ENCODE measurements around the gene GPR78.

Gene GPR78

DNA sequence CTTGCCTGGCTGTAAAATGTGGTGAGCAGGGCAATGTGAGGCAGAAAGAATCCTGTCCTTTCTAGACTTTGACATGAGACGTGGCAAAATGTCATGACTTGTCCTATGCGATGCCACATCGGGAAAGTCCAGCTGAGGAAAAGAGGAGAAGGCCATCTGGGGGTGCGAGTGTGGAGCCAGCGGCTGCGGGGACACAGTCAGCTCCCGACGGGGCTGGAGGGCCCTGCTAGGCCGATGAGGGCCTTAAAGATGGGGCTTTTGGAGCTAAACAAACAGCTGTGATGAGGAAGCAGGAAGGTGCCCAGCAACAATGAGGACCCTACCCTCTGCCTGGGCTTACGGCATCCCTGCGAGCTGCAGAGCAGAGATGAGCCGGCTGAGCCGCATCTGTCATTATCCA is 20.1 kb downstream of the GPR78 start:
- DNase-seq (ENCODE audit: low read depth in 2 of 2): no peak

DNA sequence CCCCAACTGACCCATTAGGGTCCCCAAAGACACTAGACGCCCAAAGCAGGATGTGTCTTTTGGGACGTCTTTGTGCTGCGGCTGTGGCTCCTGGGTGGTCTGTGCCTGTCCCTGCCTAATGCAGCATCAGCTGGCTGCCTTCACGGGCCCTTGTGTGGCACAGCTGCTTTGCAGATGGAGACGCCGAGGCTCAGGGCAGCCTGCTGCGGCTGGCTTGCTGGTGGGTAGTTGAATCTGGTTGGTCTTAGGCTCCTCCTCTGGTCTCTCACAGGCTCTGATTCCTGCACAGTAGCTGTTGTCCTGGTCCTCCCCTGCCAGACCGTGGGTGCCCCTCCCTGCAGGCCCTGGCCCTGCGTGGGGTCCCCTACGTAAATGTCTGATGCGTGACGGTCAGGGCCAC is 20.5 kb downstream of the GPR78 start:
- DNase-seq (ENCODE audit: low read depth in 2 of 2): no peak

DNA sequence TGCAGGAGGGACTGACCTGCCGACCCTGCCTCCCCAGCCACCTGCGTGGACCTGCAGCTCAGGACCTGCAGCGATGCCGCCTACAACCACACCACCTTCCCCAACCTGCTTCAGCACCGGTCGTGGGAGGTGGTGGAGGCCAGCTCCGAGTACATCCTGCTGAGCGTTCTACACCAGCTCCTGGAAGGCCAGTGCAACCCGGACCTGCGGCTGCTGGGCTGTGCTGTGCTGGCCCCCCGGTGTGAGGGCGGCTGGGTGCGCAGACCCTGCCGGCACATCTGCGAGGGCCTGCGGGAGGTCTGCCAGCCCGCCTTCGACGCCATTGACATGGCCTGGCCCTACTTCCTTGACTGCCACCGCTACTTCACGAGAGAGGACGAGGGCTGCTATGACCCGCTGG is 20.9 kb downstream of the GPR78 start:
- DNase-seq (ENCODE audit: low read depth in 2 of 2): no peak

DNA sequence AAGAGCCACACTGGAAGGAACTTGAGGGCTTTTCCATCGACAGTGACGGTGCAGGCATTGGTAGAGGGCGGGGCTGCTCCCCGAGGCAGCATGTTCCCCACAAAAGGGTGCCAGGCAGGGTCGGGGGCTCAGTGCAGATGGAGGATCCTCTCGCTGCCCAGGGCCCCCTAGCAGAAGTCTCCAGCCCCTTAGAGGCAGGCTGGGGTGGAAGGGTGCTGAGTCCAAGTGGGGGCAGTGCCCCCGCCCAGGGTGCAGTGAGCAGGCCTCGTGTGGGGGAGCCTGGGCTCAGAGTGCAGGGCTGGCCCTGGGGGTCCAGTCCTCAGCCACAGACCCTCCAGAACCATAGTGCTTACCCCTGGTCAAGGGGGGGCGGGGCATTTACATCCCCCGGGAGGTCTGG is 21.4 kb downstream of the GPR78 start:
- DNase-seq (ENCODE audit: low read depth in 2 of 2): no peak

DNA sequence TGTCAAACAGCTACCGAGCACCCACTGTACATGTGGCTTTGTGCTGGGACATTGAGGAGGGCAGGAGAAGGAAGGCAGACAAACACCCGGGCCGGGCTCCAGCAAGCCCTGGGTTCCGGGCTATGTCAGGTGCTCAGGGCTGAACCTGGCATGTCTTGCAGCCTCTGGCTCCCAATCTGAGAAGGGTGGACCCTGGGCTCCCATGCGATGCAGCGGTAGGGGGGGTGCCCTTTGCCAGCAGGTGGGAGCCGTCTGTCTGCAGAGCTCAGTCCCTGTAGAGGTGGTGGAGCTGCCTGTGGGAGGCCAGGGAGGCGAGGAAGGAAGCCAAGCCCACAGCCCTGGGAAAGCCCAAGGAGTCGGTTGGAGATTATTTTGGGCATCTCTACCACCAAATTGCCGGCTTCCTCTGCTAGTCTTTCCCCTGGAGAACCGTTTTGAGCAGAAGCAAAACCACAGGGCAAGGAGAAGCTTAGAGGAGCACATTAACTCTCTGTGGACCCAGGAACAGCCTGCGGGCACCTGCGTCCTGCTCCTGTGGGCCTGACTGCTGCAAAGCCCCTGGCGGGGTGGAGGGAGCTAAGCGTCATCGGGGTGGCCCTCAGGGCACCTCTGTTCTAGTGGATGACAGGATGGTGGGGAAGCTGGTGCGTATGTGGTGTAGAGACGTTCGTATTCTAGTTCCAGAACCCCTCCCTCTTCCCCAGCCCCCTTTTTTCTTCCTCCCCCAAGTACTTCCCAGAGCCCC is 22.7 kb downstream of the GPR78 start:
- no peak for DNase-seq (ENCODE audit: low read depth in 2 of 2)

DNA sequence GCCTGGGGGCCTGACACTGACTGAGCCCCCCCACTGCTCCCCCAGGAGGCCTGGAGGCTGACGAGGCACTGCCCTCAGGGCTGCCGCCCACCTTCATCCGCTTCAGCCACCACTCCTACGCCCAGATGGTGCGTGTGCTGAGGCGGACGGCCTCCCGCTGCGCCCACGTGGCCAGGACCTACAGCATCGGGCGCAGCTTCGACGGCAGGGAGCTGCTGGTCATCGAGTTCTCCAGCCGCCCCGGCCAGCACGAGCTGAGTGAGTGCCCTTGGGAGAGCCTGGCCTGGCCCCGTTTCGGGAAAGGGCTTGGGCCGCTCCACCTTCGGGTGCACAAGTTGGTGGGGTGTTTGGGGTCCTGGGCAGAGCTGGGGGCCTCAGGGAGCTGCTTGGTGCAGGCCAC is 23.7 kb downstream of the GPR78 start:
- DNase-seq (ENCODE audit: low read depth in 2 of 2): no peak

DNA sequence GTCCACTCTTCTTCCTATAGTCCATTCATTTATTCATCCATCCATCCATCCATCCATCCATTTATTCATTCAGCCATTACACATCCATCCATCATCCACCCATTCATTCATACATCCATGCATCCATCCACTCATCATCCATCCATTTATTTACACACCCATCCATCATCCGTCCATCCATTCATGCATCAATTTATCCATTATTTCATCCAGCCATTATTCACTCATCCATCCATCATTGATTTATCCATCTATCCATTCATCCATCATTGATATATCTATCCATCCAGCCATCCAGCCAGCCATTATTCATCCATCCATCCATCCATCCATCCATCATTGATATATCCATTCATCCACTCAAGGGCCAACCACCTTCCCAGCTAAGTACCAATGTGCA is 25.1 kb downstream of the GPR78 start:
- no peak for DNase-seq (ENCODE audit: low read depth in 2 of 2)

DNA sequence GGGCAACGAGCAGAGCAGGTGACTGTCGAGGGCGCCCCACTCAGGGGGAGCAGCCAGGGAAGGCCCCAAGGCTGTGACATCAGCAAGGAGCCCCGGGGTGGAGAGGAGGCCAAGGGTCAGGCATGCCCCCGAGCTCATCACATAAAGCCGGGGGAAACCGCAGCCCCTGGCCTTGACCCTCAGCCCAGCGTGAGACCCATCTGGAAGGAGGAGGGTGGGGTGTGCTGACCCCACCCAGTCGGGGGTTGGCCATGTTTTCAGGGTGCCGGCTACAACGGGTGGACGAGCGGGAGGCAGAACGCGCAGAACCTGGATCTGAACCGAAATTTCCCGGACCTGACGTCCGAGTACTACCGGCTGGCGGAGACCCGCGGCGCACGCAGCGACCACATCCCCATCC is 26.3 kb downstream of the GPR78 start:
- no peak for DNase-seq (ENCODE audit: low read depth in 2 of 2)

DNA sequence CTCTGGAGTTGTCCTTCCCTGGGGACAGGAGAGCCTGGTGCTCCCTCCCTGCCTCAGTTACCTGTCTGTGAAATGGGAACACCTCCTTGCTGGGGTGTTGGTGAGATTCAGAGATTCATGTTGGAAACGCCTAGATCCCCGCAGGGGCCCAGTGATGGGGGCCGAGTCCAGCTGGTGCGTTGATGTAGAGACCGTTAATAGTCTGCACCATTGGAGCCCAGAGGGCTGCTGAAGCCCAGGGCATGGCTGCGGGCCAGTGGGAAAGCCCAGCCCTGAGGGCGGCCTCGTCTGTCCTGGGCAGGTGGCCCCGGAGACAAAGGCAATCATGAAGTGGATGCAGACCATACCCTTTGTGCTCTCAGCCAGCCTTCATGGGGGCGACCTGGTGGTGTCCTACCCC is 26.8 kb downstream of the GPR78 start:
- no peak for DNase-seq (ENCODE audit: low read depth in 2 of 2)

DNA sequence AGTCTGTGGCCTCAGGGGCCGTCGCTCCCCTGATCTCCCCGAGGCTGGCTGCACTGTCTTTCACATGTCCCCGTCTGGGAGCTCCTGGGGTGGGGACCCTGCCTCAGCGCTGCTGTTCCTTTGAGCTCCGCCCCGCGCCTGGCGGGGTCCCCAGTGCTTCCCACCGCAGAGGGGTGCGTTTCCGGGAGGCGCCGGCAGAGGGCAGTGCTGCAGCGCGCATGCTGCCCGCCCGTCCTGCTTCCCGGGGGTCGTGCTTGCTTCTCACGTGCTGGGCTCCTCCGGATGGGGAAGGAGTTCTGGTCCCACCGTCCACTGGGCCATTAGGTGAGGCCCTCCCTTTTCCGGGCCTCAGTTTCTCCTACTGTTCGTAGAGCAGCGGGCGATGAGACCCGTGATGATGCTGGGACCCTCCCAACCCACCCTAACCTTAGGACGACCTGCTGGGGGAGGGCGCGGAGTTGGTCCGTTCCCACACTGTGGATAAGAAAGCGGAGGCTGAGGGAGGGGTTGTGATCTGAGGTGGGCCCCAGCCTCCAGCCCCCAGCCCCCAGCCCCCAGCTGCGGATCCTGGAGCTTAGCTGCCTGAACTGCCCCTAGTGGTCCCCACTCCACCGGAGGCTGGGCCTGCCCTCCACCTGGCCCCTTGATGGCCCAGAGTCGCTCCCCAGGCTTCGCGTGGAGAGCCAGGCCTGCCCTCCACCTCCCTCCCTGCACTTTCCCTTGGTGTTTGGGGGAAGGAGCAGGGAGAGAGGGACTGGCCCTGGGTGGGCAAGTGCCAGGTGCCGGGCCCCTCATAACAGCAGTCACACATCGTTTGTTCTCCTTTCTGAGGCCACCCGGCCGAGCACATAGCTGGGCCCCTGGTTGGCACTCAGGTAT is 27.6 kb downstream of the GPR78 start:
- DNase-seq (ENCODE audit: low read depth in 2 of 2): no peak

DNA sequence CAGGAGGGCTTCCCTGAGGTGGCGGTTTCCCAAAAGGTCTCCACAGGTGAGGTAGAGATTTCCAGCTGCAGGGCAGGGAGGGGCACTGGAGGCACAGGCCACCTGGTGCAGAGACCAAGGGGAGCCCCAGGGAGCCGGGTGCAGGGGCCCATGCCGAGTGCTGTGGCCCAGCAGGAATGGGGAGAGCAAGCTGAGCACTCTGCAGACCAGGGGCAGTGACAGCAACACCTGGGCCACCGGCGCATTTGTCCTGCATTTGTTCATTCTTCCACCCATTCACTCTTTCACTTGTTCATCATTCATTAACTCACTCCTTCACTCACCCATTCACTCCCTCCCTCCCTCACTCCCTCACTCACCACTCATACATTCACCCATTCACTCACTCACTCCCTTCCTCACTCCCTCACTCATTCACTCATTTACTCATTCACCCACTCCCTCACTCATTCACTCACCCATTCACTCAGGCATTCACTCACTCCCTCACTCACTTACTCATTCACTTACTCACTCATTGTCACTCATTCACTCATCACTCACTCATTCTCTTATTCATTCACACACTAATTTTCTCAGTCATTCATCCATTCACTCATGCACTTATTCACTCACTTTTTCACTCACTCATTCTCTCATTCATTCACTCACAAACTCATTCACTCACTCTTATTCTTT is 28.7 kb downstream of the GPR78 start:
- no peak for DNase-seq (ENCODE audit: low read depth in 2 of 2)

DNA sequence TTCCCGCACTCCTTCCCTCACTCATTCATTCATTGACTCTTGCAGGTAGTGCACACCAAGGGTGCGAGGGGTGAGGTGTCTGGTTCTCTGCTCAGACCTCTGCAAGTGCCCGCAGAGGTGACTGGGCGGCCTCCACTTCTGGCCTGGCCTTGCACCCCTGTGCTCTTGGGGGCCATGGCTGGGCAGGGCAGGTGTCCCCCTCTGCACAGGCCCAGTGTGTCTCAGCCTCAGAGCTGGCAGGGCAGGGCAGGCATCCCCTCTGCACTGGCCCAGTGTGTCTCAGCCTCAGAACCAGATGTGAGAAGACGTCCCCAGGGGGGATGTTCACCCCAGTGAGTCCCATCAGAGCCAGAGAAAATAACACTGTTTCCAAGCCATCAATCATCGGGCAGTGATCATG is 29.2 kb downstream of the GPR78 start:
- no peak for DNase-seq (ENCODE audit: low read depth in 2 of 2)

DNA sequence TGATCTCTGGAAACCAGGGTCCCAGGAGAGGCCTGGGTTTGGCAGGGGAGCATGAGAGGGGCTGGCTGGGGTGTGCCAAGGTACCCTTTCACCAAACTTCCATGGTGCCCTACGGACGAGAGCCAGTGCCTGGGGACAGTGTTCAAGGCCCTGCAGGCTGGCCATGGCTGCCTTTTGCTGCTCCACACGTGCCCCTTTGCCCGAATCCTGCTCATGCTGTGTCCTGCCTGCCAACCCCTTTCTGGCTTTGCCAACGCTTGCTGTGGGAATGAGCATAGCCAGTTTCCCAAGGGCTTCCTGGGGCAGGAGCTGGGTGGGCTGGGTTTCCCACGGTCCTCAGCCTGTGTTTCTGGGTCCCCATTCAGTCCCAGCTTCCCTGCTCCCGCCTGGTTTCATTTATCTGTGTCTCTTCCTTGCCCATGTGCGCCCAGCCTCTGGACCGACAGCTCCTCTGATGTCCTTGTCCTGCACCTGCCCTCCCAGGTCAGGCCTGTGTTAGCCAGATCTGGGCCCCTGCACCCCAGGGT is 29.7 kb downstream of the GPR78 start:
- DNase-seq (ENCODE audit: low read depth in 2 of 2): no peak

DNA sequence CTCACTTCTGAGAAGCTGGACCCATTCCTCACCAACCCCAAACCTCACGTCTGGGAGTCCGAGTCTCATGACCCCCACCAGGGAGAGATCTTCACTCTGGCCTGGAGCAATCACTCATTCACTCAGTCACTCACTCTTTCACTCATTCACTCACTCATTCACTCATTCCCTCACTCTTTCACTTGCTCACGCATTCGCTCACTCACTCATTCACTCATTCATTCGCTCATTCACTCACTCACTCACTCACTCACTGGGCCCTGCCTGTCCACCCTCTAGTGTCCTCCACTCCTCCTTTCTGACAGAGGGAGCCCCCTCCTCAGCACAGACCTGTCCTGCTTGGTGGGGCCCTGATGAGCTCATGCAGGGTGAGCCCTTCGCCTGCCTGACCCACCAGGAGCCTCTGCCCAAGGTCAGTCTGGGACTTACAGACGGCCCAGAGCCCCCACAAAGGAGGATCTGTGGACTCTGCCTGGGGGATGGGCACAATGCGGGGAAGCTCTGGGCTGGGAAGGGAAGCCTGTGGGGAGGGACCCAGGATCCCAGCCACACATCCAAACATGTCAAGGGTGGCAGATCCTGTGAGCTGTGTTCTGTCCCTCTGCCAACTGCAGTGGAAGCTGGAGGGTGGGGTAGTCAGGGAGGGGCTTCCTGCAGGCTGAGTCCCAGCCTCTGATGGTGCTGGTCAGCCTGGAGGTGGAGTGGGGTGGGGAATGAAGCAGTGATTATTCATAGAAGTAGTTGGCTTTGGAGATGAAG is 30.8 kb downstream of the GPR78 start:
- DNase-seq (ENCODE audit: low read depth in 2 of 2): no peak

DNA sequence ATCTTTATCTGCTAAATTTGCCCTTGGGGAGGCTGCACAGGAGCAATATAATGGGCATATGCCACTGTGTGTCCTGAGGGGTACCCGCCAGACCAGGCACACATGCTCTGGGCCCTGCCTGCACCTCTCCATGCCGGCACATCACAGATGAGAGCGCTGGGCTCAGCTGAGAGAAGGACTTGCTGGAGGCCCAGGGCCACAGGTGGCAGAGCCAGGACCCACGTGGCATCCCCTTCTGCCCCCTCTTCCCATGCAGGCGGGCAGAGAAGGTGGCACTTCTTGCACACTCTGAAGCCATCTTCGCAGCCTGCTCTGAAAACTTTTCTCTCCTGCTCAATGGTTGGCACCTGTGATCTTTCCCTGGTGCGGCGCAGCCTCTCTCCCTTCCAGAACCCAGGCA is 32.5 kb downstream of the GPR78 start:
- DNase-seq (ENCODE audit: low read depth in 2 of 2): no peak

DNA sequence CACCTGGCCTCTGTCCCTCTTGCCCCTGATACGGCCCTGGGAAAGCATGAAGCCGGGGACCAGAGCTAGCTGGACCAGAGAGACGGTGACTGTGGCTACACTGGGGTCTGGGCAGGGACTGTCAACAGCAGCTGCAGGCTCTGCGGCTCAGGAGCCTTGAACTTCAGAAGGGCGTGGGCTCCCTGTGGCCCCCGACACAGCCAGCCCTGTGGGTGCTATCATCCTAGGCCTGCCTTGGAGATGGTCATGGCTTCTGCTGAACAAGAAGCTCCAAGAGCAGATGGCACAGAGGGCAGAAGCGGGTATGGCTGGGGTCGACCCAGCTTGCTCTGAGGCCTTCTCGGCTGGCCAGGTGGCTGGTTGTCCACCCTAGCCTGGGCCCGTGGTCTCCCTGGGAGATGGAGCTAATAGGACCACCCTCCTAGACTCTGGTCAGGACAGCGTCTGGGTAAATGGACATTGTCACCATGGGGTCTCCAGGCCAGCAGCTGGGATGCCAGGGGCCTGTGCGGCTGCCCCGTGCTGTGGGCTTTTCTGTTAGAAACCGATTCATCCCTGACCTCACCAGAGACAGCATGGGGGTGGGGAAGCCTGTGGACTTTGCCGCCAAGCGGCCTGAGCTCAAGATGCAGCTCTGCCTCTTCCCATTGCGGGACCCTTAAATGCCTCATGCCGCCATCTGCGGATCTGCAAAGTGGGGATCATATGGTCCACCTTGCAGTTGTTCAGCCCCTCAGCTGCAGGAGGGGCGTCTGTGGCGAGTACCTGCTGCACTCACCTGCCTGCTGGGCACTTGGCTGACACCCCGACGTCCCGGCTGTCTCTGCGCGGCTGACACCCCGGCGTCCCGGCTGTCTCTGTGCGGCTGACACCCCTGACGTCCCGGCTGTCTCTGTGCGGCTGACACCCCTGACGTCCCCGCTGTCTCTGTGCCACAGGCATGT is 33.5 kb downstream of the GPR78 start:
- DNase-seq (ENCODE audit: low read depth in 2 of 2): no peak

DNA sequence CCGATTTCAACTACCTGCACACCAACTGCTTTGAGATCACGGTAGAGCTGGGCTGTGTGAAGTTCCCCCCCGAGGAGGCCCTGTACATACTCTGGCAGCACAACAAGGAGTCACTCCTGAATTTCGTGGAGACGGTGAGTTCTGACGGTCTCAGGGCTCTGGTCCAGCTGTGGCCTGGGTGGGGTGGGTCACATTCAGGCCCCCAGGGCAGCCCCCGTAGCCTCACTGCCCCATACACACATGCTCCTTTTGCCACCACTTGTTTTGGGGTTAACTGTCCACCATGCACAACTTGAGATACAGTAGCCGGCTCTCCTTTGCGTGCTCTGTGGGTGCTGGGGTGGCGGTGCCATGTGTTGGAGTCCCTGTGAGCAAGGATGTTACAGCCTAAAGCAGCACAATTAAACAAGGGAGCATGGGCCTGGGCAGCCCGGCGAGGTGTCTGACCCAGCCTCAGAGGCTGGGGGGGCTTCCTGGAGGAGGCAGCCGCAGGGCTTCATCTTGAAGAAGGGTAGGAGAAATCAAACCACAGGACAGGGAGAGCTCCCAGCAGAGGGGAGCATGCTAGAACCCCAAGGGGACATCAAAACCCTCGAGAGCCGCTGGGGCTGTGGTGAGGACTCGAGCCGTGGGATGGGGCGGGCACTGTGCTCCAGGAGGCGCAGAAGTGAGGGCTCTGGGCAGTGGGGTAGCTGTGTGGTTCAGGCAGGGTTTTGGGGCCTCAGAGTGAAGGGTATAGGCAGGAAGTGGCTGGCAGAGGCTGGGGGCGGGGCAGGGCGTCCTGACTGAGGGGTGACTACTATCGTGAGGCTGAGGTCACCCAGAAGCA is 34.4 kb downstream of the GPR78 start:
- no peak for DNase-seq (ENCODE audit: low read depth in 2 of 2)

DNA sequence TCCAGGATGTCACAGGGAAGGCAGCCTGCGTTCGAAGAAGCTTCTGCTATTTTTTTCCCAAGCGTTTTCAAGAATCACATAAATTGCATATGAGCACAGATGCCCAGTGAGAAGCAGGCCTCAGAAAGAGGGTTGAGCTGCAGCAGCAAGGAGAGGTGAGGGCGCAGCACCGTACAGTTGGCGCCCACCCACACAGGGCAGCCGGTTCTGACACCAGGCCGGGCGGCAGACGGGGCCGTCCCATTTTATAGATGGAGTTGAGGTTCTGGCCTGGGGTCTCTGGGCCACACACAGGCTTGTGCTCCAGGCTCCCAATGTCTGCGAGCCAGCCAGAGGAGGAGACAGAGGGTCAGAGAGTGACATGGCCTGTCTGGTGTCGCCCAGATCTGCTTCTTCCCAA is 35.2 kb downstream of the GPR78 start:
- DNase-seq (ENCODE audit: low read depth in 2 of 2): no peak

DNA sequence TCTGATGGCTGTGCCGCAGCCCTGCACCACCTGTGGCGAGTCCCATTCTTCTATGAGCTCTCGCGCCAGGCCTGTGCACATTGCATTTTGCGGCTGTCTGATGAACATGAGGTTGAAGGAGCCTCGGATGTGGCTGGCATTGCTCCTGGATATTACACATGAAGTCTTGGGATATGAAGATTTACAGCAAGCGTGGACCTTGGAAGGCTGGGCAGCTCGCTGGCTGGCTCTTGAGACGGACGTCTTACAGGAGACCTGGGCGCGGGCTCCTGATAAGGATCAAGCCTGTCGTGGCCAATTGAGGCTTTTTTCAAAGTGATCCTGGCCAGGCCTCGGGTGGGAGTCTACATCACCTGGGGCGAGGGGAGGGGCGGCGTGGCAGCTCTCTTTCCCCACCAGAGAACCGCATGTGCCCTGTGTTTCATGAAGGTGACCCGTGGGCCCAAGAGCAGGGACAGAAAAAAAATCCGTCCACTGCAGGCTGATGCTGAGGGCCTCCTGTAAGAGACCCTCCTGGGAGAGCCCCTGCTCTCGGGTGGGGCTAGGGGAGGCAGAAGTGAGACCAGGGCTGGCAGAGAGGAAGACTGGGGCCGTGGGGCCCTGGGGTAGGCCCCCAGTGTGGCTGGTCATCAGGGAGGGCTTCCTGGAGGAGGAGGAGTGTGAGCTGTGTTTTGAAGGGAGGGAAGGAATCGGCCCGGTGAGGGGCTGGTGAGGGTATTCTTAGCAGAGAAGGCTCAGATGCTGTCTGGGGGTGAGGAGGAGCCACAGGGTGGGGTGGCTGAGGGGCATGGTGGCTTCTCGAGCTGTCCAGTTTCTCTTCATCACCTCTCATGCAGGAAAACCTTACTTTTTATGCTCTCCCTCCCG is 36.0 kb downstream of the GPR78 start:
- no peak for DNase-seq (ENCODE audit: low read depth in 2 of 2)
